Measurements from ENCODE around the gene CNIH1.

- TF ChIP-seq, protein P1, sequence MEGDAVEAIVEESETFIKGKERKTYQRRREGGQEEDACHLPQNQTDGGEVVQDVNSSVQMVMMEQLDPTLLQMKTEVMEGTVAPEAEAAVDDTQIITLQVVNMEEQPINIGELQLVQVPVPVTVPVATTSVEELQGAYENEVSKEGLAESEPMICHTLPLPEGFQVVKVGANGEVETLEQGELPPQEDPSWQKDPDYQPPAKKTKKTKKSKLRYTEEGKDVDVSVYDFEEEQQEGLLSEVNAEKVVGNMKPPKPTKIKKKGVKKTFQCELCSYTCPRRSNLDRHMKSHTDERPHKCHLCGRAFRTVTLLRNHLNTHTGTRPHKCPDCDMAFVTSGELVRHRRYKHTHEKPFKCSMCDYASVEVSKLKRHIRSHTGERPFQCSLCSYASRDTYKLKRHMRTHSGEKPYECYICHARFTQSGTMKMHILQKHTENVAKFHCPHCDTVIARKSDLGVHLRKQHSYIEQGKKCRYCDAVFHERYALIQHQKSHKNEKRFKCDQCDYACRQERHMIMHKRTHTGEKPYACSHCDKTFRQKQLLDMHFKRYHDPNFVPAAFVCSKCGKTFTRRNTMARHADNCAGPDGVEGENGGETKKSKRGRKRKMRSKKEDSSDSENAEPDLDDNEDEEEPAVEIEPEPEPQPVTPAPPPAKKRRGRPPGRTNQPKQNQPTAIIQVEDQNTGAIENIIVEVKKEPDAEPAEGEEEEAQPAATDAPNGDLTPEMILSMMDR (IDR thresholded peaks at IDR 0.05; ENCODE audit: low read length), result no peak
- TF ChIP-seq EZH2 (IDR thresholded peaks at IDR 0.05; ENCODE audit: borderline replicate concordance, low read length), result no peak
Observed at GRCh38 chr14:54451121-54451601, 10.0 kb upstream of the CNIH1 start.

Data from OCI-LY1 (cell line).